AG20443 (cell line): ENCODE data around the gene NDEL1.
A peak's percentile ranks its signal among the peaks of the same experiment; 100 is the strongest.

Experiments
- DNase-seq: peaks from one replicate; pipeline ENCODE4 v3.0.0; 2012; ENCODE audit warnings: low spot score, mixed read lengths

Gene NDEL1

DNA sequence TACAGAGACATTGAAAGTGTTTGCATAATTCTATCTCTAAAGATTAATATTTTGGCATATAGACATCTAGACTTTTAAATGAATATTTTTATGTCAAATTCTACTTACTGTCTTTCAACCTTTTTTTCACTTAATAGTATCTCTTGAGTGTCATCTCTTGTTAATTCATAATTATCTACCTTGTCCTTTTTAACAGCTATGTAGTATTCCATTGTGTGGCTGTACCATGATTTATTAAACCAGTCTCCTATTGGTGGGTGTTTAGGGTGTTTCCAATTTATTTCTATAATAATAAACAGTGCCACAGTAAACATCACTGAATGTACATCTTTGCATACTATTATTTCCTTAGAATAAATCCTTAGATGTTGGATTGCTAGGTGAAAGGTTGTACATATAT, 21.7 kb upstream of the NDEL1 start:
- DNase-seq = no peak

DNA sequence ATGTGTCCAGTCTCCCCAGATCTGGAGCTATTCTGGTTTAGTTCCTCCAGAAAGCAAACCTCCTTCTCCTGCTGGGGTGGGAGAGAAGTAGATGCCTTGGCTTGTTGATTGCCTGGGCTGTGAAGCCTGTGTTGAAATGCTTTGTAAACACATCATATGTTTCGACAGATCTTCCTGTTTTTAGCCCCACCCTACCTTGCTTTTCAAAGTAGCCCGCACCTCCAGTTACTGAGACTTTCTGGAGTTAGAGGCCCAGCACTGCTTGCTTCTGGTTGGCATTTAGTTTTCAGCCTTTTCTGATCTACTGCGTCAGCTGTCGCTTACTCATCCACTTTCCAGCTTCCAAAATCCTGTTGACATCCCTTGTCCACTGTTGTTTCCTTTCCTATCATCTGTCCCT, 17.9 kb upstream of the NDEL1 start:
- no peak for DNase-seq

DNA sequence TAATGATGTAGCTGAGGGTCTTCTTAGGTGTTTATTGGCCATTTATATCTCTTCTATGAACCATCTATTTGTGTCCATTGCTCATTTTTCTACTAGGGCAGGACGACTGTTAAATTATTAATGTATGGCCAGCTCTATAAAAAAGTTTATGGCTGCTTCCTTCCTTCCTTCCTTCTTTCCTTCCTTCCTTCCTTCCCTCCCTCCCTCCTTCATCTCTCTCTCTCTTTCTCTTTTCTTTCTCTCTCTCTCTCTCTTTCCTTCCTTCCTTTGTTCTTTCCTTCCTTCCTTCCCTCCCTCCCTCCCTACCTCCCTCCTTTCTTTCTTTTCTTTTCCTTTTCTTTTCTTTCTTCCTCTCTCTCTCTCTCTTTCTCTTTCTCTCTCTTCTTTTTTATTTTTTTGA, 17.2 kb upstream of the NDEL1 start:
- no peak for DNase-seq

DNA sequence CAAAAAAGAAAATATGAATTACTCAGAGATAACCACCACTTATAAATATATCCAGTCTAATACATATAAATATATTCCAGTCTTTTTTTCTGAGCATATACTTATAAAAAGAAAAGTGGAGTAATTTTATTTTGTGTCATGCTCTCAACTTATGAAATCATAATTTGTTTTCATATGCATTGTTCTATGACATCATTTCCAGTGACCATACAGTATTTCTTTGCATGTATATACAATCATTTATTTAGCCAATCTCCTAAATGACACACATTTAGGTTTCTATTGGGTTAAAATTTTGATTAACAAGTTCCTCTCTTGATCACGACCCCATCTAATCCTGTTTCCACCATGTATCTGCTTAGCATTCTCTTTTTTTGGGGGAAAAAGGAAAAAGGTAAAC, 16.4 kb upstream of the NDEL1 start:
- DNase-seq = no peak

DNA sequence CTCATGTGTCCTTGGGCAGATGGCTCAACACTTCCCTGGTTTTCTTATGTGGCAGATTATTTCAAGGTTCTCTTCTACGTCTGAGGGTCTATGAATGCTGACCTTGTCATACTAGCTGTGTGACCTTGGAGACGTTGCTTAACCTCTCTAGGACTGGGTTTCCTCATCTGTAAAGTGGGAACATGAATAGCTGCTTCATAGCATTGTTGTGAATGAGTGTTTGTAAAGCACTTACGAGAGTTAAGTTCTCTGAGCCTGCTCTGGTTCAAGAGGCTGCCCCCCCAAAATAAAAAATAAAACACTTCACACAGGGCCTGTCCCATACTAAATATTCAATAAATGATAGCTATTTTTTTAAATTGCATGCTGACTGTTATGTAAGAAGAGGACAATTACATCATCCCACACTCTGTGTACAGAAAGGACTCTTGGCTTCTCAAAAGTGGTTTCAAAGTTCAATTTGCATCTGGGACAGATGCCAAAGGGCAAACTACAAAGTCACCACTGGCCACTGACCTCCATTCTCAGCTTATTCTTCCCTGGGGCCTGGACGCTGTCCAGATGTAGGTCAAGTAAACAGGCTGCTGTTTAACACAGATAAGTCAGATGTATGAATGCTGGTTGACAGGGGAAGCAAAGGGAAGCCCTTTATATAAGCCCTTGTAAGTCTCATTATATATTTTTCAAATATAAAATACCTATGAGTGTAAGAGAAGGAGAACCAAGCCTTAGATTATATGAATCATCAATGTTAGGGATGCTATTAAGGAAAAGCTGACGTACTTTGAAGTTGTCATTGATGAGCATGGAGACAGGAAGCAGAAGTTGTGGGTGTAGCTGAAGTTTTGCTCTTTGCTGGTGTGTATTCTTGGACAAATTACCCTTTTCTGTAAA, 15.4 kb upstream of the NDEL1 start:
- peak; percentile 37 for DNase-seq

DNA sequence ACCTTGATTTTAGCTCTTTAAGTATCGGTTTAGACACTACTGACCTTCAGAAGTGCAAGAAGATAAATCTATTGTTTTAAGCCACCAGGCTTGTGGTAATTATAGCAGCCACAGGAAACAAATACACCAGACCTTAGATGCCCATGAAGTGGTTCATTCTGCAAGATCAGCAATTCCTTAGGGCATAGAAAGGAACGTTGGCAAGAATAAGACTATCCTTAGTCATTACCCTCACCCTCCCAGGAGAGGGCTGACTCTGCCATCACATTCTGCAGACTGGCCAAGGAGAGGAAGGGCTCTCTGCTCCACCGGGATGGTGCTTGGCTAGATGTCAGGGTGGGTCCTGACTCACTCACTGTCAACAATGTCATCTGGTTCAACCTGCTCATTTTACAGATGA, 14.1 kb upstream of the NDEL1 start:
- DNase-seq = no peak

DNA sequence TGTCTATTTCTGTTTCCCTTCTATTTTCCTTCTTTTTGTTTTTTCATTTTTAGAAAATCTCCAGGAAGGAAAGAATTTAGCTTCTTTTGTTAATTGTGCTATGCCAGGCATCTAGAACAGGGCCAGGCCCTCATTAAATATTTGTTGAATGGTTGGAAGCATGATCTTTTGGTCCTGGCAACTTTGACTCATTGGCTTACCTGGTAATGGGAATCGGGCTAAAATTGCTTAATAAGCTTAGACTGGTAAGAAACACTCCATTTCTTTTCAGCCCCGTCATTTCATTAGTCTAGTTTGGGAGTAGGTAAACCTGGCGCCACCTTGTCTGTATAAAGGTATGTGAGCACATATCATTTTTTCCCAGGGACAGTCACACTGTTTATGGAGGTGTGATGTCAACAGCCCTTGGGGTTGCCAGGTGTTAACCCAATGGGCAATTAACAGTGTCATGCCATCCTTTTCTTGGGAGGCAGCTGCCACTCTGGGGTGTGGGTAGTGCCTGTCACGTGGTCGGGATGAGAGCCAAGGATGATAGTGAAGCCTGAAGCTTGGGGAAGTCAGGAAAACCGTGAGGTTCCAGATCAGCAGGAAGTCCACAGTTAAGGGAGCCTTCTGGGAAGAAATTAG, 9.5 kb upstream of the NDEL1 start:
- no peak for DNase-seq

DNA sequence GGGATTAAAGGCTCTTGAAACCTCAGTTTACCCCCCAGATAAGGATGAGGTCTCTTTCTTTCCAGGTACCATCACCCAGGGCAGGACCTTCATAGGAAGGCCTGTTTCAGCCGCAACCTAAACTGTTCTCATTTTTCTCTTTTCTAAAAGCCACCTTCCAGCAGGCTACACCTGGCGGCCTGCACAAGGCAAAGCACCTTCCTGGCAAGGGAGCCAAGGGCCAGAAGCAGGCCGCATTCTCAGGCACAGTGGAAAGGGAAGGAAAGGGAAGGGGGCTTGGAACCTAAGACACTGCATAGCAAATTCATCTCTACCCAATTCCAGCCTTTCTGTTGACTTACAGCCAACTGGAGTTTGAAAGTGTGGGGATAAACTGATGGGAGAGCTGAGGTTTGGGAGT, 8.9 kb upstream of the NDEL1 start:
- DNase-seq = no peak

DNA sequence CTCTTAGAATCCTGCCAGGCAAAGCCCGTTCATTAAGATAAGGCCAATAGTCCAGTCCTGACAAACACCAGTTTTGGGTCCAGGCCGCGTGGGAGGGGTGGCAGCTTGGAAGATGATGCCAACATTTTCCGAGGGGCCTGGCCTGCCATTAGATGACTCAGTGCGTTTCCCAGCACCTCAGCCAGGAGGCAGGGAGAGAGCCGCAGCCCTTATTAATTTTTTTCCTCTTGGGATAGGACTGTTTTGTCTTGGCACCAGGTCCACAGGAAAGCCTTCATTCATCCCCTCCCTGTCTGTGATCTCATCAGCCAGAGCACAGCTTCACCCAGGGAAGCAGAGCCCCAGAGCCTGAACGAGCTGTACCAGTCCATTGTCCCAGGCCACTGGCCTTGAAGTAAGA, 4.7 kb upstream of the NDEL1 start:
- peak; percentile 72 for DNase-seq

DNA sequence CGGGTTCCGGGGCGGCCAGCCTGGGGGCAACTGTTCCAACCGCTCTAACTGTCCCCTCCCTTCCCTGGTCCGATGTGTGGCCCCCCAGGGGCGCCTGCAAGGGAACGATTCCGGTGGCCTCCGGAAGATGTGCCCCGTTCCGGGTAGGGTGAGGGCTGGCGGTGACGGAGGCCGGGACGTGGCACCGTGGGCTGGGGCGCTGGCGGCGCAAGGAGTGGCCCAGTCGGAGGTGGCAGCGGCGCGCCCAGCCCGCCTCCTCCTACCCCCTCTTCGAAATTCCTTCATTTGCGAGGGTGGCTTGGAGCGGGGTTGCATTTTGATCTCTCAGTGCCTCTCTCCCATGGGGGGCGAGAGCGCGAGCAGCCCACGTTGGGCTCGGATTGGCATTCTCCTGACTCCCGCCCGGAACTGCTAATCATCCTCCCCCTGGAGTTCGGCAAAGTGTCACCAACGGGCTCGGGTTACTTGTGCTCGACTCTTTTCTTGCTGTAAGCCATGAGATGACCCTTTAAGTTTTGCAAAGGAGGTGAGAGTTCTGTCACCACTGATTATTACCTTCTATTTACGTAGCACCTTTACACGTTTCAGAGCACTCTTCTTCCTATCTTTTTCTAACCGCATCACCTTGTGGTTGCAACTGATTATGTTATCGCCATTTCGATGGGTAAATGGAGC, 622 bp downstream of the NDEL1 start:
- DNase-seq = peak; percentile 74

DNA sequence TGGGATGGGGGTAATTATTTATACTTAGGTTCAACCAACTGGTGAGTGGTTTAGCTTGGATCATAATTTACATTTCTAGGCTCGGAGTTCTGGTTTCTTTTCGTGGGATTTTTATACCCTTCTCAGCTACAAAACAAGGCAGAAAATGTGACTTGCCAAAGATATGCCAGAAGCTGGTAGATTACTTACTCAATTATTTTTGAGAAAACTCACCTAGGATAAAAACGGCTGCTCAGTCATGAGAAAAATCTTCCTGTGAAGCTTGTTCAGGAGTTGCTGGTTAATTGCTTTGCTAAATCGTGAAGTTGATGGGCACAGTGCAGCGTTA, 1.1 kb downstream of the NDEL1 start:
- no peak for DNase-seq

DNA sequence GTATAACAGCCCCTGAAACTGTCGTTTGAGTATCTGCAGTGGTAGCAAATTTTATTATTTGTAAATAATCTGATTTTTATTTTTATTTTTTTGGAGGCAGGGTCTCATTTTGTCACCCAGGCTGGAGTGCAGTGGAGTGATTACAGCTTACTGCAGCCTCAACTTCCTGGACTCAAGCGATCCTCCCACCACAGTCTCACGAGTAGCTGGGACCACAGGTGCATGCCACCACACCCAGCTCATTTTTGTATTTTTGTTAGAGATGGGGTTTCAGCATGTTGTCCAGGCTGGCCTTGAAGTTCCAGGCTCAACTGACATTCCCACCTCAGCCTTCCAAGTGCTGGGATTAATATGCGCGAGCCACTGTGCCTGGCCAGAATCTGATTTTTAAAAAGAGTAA, 2.8 kb downstream of the NDEL1 start:
- no peak for DNase-seq

DNA sequence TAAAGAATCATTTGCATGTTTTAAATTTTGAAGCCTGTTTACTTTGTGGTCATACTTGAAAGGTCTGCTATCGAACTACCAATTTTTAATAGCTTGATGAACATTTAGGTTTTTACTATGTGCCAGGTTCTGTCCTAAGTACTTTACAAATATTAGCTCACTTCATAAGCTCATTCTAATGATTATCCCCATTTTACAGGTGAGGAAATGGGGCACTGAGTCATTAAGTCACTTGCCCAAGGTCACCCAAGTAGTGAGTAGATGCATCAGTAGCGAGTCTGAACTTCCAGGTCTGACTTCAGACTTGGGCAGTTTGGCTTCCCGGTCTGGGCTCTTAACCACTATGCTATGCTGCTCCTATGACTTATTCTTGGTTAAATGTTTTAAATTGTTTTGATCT, 4.0 kb downstream of the NDEL1 start:
- DNase-seq = no peak

DNA sequence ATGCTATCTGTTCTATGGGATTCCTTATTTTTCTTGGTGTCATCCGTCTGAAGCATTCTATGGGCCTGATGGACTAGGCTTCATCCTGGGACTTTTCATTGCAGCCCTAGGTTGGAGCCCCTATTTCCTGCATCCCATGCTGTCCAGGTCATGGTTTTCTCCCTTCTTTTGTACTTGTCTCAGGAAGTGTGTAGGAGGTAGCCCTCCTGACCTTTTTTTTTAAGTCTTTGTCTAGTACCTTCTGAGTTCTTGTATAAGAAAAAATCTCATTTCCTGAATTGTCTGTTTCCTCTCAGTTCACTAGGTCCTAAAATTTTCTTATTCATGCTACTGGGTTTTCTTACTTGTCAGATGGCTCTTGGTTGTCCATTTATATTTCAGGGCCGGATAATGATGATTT, 6.0 kb downstream of the NDEL1 start:
- no peak for DNase-seq

DNA sequence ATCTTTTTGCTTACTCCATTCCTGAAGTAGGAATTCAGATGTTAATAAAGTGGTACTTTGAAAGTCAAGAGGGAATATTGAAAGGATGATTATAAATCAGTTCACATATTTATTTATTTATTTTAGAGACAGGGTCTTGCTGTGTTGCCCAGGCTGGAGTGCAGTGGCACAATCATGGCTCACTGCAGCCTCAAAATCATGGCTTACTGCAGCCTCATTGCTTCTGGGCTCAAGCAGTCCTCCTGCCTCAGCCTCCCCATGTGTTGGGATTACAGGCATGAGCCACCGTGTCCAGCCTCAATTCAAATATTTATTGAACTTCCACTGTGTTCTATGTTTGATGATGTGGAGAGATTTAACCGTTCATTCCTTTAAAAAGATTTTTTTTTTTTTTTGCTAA, 6.6 kb downstream of the NDEL1 start:
- DNase-seq = no peak

DNA sequence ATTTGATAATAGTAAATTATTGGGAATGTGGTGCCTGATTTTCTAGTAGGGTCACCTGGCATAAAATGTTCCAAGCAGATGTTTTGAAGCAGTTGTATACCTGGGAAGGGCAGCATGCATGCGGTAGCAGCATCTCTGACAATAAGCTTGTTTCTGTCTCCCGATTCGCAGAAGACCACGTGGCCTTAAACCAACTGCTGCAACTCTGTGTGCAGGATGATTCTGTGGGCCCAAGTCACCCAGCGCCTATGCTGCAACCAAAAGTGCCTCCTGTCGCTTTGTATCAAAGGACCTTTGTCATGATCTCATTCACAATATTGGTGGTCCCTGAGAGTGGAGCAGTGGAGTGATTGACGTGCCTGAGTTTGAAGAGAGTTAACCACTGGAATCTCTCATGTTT, 8.1 kb downstream of the NDEL1 start:
- no peak for DNase-seq

DNA sequence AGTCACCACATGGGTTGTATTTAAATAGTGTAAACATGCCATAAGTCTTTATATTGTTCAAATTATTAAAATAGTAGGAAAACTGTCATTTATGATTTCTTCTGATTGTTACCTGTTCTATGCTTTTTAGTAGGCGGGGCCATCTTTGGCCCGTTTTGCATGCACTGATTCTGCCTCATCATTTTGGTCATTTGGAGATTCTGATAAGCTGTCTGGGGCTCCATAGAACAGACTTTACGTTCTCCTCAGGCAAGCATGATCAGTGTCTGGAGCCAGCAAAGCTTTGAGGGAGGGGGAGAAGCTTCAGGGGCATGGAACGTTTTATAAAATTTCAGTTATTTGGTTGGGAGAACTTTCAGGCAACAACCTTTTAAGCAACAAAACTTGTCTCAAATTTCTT, 8.8 kb downstream of the NDEL1 start:
- no peak for DNase-seq

DNA sequence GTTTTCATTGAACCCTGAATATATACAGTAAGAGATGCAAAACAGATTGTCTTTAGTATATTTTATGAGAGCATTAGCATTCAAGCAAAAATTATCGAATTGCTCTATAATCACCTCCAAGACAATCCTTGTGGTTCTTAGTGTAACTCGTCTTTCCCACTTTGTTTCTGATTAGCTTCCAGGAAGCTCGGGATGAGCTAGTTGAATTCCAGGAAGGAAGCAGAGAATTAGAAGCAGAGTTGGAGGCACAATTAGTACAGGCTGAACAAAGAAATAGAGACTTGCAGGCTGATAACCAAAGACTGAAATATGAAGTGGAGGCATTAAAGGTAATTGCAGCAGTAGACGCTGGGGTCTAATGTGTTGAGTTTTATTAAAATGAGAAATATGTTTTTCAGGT, 9.9 kb downstream of the NDEL1 start:
- no peak for DNase-seq

DNA sequence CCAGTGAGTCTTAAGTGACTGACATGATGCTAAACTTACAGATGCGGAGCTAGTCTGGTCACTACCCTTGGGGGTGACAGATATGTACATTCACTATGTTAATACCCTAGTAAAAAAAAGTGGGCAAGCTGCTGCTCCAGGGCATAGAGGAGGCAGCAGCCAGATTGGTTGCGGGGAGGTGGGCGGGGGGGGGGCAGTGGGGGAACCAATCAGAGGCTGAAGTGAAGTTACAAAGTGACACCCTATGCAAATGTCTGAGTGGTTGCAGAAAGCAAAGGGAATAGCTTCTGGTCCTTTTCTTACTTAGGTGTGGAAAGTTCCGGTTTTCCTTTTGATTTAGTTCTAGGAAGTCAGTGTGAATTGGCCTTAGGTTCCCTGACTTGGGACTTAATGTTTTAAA, 12.1 kb downstream of the NDEL1 start:
- DNase-seq = no peak

DNA sequence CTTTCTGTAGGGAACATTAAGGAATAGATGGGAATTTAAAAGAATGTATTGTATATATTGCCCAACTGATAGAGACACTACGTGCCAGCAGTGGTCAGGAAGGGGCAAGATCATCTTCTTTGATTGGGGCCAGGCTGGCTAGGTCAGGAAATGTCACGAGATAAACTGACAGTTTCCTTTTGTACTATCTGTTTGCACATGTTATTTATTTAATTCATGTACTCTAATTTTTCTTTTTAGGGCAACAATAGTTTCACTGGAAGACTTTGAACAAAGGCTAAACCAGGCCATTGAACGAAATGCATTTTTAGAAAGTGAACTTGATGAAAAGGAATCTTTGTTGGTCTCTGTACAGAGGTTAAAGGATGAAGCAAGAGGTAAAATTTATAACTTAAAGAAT, 12.6 kb downstream of the NDEL1 start:
- DNase-seq = no peak

DNA sequence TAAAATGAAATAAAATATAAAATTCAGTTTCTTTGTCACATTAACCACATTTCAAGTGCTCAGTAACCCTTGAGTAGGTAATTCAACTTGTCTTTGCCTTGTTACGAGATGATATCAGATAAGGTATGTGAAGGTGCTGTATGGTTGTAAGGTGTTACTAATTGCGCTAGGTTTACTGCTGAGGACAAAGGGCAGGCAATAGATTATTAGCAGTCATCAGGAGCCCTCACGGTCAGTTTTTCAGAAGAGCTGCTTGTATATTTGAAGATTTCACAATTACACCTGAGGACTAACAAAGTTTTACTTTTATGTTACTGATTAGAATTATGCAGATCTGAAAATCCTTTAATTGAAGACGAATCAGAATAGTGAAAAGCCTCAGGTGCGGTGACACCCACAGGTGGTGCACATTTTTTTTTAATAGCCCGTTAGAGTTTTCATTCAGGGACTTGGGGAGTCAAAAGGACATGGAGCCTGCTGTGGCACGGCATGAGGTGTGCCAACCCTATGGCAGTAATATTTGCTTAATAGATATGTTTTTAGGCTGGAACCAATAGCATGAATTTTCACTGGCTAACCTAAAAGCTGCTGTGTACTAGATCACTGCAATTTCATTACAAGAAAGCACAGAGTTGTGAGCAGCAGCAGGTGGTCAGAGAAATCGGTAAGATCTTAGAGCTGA, 16.4 kb downstream of the NDEL1 start:
- DNase-seq = no peak

DNA sequence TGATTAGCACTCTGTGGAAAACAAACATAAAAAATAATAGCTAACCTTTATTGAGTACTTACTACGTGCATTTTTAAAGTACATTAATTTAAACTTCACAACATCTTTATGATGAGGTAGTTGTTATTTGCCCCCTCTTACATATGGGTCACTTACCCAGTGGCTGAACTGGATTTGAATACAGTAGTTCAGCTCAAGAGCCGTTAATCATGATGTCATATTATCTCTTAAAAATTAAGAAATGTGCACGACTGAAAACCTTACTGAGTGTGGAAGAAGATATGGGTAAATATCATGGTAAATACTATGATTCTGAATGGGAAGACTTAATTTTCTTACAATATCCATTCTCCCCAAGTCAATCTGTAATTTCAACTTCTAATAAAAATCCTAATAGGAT, 17.6 kb downstream of the NDEL1 start:
- DNase-seq = no peak

DNA sequence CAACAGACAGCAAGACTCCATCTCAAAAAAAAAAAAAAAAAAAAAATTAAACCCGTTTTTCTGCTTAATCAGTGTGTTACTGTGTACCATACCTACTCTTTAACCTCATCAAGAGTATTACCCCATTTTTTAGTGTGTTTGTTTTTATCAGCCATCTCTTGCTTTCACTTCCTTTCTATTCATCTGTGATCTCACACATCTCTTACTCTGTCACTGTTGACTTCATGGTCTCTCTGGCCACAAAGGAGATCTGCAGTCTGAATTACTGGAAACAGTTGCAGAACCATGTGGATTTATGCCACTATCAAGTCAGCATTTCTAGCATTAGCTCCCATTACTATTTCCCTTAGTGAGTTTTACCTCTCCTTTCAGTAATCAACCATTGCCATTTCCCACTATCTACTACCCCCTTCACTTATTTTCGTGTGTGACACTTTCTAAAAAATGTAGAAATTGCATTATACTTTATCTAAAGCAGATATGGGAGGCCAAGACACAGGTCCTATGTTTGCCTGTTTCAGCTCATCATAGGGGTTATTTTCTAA, 20.1 kb downstream of the NDEL1 start:
- DNase-seq = no peak
